Tibial nerve (tissue), 4 donors: ENCODE results near the gene OR5J2.

Experiments used
- EP300 ChIP-seq, 2 donors: sonication (generic); formaldehyde crosslinking; IDR thresholded peaks; one replicate each; pipeline ENCODE4 v1.6.1; 2017; ENCODE audit warnings: antibody characterized with exemption in 2 of 2, mild to moderate bottlenecking in 1 of 2
- POLR2A ChIP-seq, 2 donors: fragments of 450-650 bp; IDR thresholded peaks; one replicate each; pipeline ENCODE4 v1.6.1; 2017; ENCODE audit warnings: antibody characterized with exemption in 2 of 2, mild to moderate bottlenecking in 2 of 2, moderate library complexity in 2 of 2
- TF ChIP-seq, protein P1 (sequence below), 5 experiments: fragments of 200-600 bp in 3 of 5; fragments of 450-650 bp in 2 of 5; sonication (generic) in 3 of 5; IDR thresholded peaks; one replicate each; pipeline ENCODE4 v1.5.1; 2016 to 2019; ENCODE audit warnings: antibody characterized with exemption in 5 of 5, mild to moderate bottlenecking in 3 of 5, moderate library complexity in 2 of 5

DNA sequence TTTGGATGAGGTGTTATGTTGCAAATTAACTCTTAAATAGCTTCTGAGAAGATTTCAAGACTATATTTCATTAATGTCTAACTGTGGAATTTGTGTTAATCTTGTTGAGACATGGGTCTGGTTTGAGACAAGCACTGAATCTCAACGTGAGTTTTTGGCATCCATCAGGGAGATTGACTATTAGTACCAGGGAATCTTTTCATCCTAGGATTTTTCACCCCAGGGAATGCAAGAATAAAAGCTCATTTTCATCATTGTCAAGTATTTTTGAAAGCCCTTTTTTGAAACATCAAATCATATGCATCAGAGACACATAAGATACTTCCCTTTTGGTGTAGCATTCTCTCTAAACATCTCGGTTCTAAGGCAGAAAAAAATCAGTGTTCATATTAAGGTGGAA lies 38.1 kb downstream of the OR5J2 start:
- TF ChIP-seq POLR2A (IDR thresholded peaks at IDR 0.05) (no peak), EP300 (IDR thresholded peaks at IDR 0.05) (no peak)
- TF ChIP-seq, protein P1, sequence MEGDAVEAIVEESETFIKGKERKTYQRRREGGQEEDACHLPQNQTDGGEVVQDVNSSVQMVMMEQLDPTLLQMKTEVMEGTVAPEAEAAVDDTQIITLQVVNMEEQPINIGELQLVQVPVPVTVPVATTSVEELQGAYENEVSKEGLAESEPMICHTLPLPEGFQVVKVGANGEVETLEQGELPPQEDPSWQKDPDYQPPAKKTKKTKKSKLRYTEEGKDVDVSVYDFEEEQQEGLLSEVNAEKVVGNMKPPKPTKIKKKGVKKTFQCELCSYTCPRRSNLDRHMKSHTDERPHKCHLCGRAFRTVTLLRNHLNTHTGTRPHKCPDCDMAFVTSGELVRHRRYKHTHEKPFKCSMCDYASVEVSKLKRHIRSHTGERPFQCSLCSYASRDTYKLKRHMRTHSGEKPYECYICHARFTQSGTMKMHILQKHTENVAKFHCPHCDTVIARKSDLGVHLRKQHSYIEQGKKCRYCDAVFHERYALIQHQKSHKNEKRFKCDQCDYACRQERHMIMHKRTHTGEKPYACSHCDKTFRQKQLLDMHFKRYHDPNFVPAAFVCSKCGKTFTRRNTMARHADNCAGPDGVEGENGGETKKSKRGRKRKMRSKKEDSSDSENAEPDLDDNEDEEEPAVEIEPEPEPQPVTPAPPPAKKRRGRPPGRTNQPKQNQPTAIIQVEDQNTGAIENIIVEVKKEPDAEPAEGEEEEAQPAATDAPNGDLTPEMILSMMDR (IDR thresholded peaks at IDR 0.05), result no peak
